ENCODE results near the gene R3HDML. TPM values are rescaled to one million over a fixed set of nuclear protein-coding genes. Genes with fewer than 3 reads are reported as not detected.

R3HDML gene
- total and polyA plus RNA-seq, 10 of the 15 experiments (the other 5 are each of a cell fraction or from before 2014, with no cell fraction given) = not detected

DNA sequence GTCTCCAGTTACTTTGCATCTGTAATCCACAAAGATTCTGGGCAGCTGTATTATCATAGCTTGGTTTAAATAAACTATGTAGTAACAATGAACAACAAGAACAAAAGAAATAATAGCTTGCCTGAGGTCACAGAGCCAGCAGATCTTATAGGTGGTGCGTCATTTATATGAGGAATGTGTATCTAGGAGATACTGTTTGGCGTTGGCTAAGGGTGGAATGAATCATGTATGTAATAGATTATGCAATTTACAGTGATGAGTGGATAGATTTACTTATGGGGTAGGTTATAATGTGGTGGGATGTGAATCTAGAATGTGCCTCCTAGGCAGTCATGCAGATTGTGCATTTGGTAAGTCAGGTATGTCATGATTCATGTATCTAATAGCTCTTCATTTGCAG, 61.5 kb downstream of the R3HDML start:
- BruUV-seq (replicated peaks) = no TSS peak
- RAD21 ChIA-PET (ENCODE audit: unreplicated experiment) = no interaction called here
- 11% methylated on average over 2 of the region's 2 CpGs for WGBS (ENCODE audit: insufficient coverage, insufficient replicate concordance, low lambda C conversion rate, missing lambda C conversion rate)
- Histone ChIP-seq H4K20me1 (ENCODE audit: control insufficient read depth, insufficient read depth) (no peaks in the 10 kb centered on the region), H3K9ac (ENCODE audit: control insufficient read depth, insufficient read depth, low read length) (no peak overlapping the region), H3K4me3 (no peak overlapping the region), H3K4me2 (ENCODE audit: control insufficient read depth, insufficient read depth) (no peak overlapping the region), H3K27me3 (replicated peaks in 1 of 2; ENCODE audit: control insufficient read depth in 2 of 2, insufficient read depth in 2 of 2, low read length in 1 of 2) (peaks cover 0 to 8% of the 10 kb centered on the region in 2 experiments; a peak in 3 of 4 replicates), H3K27ac (ENCODE audit: control insufficient read depth, insufficient read depth) (no peak overlapping the region), H3K79me2 (ENCODE audit: control insufficient read depth, insufficient read depth, low read length) (no peaks in the 10 kb centered on the region), H3K9me3 (replicated peaks; ENCODE audit: control insufficient read depth, insufficient read depth, low read length) (no peaks in the 10 kb centered on the region), H2AFZ (ENCODE audit: control insufficient read depth, low read depth, low read length) (no peak overlapping the region), H3K36me3 (ENCODE audit: control insufficient read depth in 2 of 2, insufficient read depth in 2 of 2, low read length in 1 of 2) (no peaks in the 10 kb centered on the region), H3K4me1 (ENCODE audit: control insufficient read depth, insufficient read depth, low read length) (no peaks in the 10 kb centered on the region)
- POLR2A ChIA-PET = no interaction called here
- FAIRE-seq (no peak), DNase-seq (ENCODE audit: low read depth, low spot score) (no peak), ATAC-seq (no peak)
- intact Hi-C loops (cut with micrococcal nuclease; ENCODE audit: unreplicated experiment) (no loop called here), in situ Hi-C loops (cut with MboI) (no loop called here)
- SMC1A ChIA-PET (ENCODE audit: uncharacterized antibody, unreplicated experiment) = no interaction called here
- no peak for TF ChIP-seq HDGF (IDR thresholded peaks at IDR 0.05)
- CTCF ChIA-PET = interaction anchor here (1.0 to 1.7 kb wide), 2 partner anchors 181 to 348 kb away, joined by 3 to 5 read pairs; no protein-coding TSS in a partner anchor

DNA sequence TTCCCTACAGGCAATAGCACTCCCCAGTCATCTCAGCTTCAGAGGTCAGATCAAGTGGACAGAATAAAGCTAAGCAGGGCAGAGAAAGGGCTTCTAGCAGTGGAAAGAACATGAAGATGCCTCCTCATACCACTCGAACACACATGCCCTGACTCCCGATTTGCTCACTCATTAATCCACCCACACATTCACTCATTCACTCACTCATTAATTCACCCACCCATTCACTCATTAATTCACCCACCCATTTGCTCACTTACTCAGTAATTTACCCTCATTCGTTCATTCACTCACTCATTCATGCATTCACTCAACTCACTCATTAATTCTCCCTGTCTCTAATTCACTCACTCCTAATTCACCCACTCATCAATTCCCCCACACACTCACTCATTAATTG, 62.6 kb downstream of the R3HDML start:
- H3K27ac ChIP-seq (ENCODE audit: control insufficient read depth, insufficient read depth) = no peak overlapping the region
- no peak overlapping the region for H3K4me2 ChIP-seq (ENCODE audit: control insufficient read depth, insufficient read depth)
- H3K4me3 ChIP-seq = no peak overlapping the region
- peaks cover 0 to 6% of the 10 kb centered on the region in 2 experiments; a peak in 3 of 4 replicates for H3K27me3 ChIP-seq (replicated peaks in 1 of 2; ENCODE audit: control insufficient read depth in 2 of 2, insufficient read depth in 2 of 2, low read length in 1 of 2)
- intact Hi-C loops (cut with micrococcal nuclease; ENCODE audit: unreplicated experiment) = no loop called here
- H4K20me1 ChIP-seq (ENCODE audit: control insufficient read depth, insufficient read depth) = no peaks in the 10 kb centered on the region
- no peaks in the 10 kb centered on the region for H3K36me3 ChIP-seq (ENCODE audit: control insufficient read depth in 2 of 2, insufficient read depth in 2 of 2, low read length in 1 of 2)
- H3K9ac ChIP-seq (ENCODE audit: control insufficient read depth, insufficient read depth, low read length) = no peak overlapping the region; the same call in 1 of the 2 replicates
- no peak overlapping the region for H2AFZ ChIP-seq (ENCODE audit: control insufficient read depth, low read depth, low read length)
- ChIA-PET POLR2A (no interaction called here), CTCF (interaction anchor here (1.7 kb wide), 1 partner anchor 182 kb away, joined by 5 read pairs; no protein-coding TSS in a partner anchor), SMC1A (ENCODE audit: uncharacterized antibody, unreplicated experiment) (no interaction called here), RAD21 (ENCODE audit: unreplicated experiment) (no interaction called here)
- 18% methylated on average over 3 of the region's 3 CpGs for WGBS (ENCODE audit: insufficient coverage, insufficient replicate concordance, low lambda C conversion rate, missing lambda C conversion rate)
- in situ Hi-C loops (cut with MboI) = no loop called here
- no peaks in the 10 kb centered on the region for H3K9me3 ChIP-seq (replicated peaks; ENCODE audit: control insufficient read depth, insufficient read depth, low read length)
- no peak for ATAC-seq
- no peak for FAIRE-seq
- no peaks in the 10 kb centered on the region for H3K79me2 ChIP-seq (ENCODE audit: control insufficient read depth, insufficient read depth, low read length)
- no TSS peak for BruUV-seq (replicated peaks)
- no peak for DNase-seq (ENCODE audit: low read depth, low spot score)
- no peaks in the 10 kb centered on the region for H3K4me1 ChIP-seq (ENCODE audit: control insufficient read depth, insufficient read depth, low read length)
- TF ChIP-seq, protein P1, sequence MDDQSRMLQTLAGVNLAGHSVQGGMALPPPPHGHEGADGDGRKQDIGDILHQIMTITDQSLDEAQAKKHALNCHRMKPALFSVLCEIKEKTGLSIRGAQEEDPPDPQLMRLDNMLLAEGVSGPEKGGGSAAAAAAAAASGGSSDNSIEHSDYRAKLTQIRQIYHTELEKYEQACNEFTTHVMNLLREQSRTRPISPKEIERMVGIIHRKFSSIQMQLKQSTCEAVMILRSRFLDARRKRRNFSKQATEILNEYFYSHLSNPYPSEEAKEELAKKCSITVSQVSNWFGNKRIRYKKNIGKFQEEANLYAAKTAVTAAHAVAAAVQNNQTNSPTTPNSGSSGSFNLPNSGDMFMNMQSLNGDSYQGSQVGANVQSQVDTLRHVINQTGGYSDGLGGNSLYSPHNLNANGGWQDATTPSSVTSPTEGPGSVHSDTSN (IDR thresholded peaks at IDR 0.05; ENCODE audit: insufficient replicate concordance, low read depth, low read length) = no peak
- TF ChIP-seq ZNF24 (IDR thresholded peaks at IDR 0.05) = peak; percentile 77
- TF ChIP-seq, protein P2, sequence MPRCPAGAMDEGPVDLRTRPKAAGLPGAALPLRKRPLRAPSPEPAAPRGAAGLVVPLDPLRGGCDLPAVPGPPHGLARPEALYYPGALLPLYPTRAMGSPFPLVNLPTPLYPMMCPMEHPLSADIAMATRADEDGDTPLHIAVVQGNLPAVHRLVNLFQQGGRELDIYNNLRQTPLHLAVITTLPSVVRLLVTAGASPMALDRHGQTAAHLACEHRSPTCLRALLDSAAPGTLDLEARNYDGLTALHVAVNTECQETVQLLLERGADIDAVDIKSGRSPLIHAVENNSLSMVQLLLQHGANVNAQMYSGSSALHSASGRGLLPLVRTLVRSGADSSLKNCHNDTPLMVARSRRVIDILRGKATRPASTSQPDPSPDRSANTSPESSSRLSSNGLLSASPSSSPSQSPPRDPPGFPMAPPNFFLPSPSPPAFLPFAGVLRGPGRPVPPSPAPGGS (IDR thresholded peaks at IDR 0.05; ENCODE audit: borderline replicate concordance, insufficient read depth, low read depth, low read length, poor library complexity, severe bottlenecking) = peak; percentile 33
